Measurements from ENCODE around the gene PSMB7.

GRCh38 chr9:124325816-124326215, 89.4 kb downstream of the PSMB7 start:
- no peak for TF ChIP-seq CTCF (IDR thresholded peaks at IDR 0.05)
- no peak for TF ChIP-seq HMGXB4 (CRISPR knock-in tag; IDR thresholded peaks at IDR 0.05)
- no peak for TF ChIP-seq USF2 (CRISPR knock-in tag; IDR thresholded peaks at IDR 0.05)
- TF ChIP-seq E2F5 (CRISPR knock-in tag; IDR thresholded peaks at IDR 0.05), result no peak
- TF ChIP-seq NR2C2 (CRISPR knock-in tag; IDR thresholded peaks at IDR 0.05), result no peak
- TF ChIP-seq JUN (CRISPR knock-in tag; IDR thresholded peaks at IDR 0.05), result no peak
- TF ChIP-seq IRF1 (CRISPR knock-in tag; IDR thresholded peaks at IDR 0.05), result no peak
- no peak for TF ChIP-seq GRHL2 (CRISPR knock-in tag; IDR thresholded peaks at IDR 0.05; ENCODE audit: insufficient replicate concordance, severe bottlenecking)

Data from WTC11 (cell line).